ENCODE data around the gene EIPR1.

Gene EIPR1

DNA sequence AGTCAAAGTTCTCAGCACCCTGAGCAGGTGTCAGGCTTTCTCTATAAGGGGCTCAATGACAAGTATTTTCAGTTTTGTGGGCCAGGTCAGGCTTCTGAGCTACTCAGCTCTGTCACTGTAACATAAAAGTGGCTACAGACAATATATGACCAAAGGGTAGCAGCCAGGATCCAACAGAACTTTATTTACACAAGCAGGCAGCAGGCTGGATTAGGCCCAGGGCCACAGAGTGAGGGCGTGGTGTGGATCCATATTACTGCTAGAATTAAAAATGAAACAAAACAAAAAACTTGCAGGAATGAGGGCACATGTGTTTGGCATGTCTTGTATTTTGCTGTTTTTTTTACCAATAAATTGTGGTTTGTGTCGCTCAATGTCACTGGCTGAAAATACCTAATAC lies 143.7 kb downstream of the EIPR1 start:
- H3K9me3 ChIP-seq (ENCODE audit: control insufficient read depth, low read length) = no peaks in the 10 kb centered on the region
- no peak overlapping the region for H3K9ac ChIP-seq (ENCODE audit: low read length)
- H3K4me1 ChIP-seq (ENCODE audit: control insufficient read depth, insufficient read depth, low read length) = peaks cover 9% of the 10 kb centered on the region
- no peaks in the 10 kb centered on the region for H3K36me3 ChIP-seq (ENCODE audit: control insufficient read depth, insufficient read depth, low read length)
- no peaks in the 10 kb centered on the region for H3K27me3 ChIP-seq (ENCODE audit: control insufficient read depth, insufficient read depth, low read length)
- no peak overlapping the region for H3K4me3 ChIP-seq (ENCODE audit: low read length)

- Histone ChIP-seq H3K36me3 (ENCODE audit: control insufficient read depth, insufficient read depth, low read length) (no peaks in the 10 kb centered on the region), H3K9ac (ENCODE audit: low read length) (no peak overlapping the region), H3K4me1 (ENCODE audit: control insufficient read depth, insufficient read depth, low read length) (peaks cover 18% of the 10 kb centered on the region), H3K27me3 (ENCODE audit: control insufficient read depth, insufficient read depth, low read length) (no peaks in the 10 kb centered on the region), H3K9me3 (ENCODE audit: control insufficient read depth, low read length) (no peaks in the 10 kb centered on the region), H3K4me3 (ENCODE audit: low read length) (no peak overlapping the region)
Observed at GRCh38 chr2:3229221-3229620, 148.4 kb downstream of the EIPR1 start.

DNA sequence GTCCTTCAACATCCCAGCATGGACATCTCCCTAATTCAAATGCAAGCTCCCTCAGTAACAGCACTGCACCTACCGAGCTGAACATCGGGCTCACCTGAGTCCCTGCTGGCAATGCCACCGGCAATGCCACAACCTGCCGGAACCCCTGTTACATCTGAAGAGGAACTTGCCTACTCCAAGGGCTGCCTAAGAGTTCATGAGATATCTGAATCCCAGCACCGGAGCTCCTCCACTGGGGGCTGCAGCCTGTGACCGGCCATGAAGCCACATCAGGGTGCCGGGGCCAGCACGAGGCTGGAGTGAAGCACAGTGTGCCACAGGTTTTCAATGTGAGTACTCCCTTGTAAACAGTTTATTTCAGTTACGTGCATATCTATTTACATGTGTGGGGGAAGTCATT lies 152.9 kb downstream of the EIPR1 start:
- no peak overlapping the region for H3K9ac ChIP-seq (ENCODE audit: low read length)
- H3K36me3 ChIP-seq (ENCODE audit: control insufficient read depth, insufficient read depth, low read length) = no peaks in the 10 kb centered on the region
- H3K4me3 ChIP-seq (ENCODE audit: low read length) = no peak overlapping the region
- no peaks in the 10 kb centered on the region for H3K27me3 ChIP-seq (ENCODE audit: control insufficient read depth, insufficient read depth, low read length)
- H3K9me3 ChIP-seq (ENCODE audit: control insufficient read depth, low read length) = no peaks in the 10 kb centered on the region
- H3K4me1 ChIP-seq (ENCODE audit: control insufficient read depth, insufficient read depth, low read length) = peaks cover 35% of the 10 kb centered on the region

GRCh38 chr2:3223080-3223923 lies 154.3 kb downstream of the EIPR1 start:
- Histone ChIP-seq H3K9ac (ENCODE audit: low read length) (no peak overlapping the region), H3K4me1 (ENCODE audit: control insufficient read depth, insufficient read depth, low read length) (peaks cover 35% of the 10 kb centered on the region), H3K9me3 (ENCODE audit: control insufficient read depth, low read length) (no peaks in the 10 kb centered on the region), H3K36me3 (ENCODE audit: control insufficient read depth, insufficient read depth, low read length) (no peaks in the 10 kb centered on the region), H3K4me3 (ENCODE audit: low read length) (no peak overlapping the region), H3K27me3 (ENCODE audit: control insufficient read depth, insufficient read depth, low read length) (no peaks in the 10 kb centered on the region)

- Histone ChIP-seq H3K9ac (ENCODE audit: low read length) (no peak overlapping the region), H3K27me3 (ENCODE audit: control insufficient read depth, insufficient read depth, low read length) (no peaks in the 10 kb centered on the region)
Observed at GRCh38 chr2:3222636-3223035, 155.0 kb downstream of the EIPR1 start.

GRCh38 chr2:3219536-3219935 lies 158.1 kb downstream of the EIPR1 start:
- H3K9me3 ChIP-seq (ENCODE audit: control insufficient read depth, low read length) = no peaks in the 10 kb centered on the region
- no peak overlapping the region for H3K4me3 ChIP-seq (ENCODE audit: low read length)
- H3K9ac ChIP-seq (ENCODE audit: low read length) = no peak overlapping the region
- H3K36me3 ChIP-seq (ENCODE audit: control insufficient read depth, insufficient read depth, low read length) = no peaks in the 10 kb centered on the region
- no peaks in the 10 kb centered on the region for H3K27me3 ChIP-seq (ENCODE audit: control insufficient read depth, insufficient read depth, low read length)
- H3K4me1 ChIP-seq (ENCODE audit: control insufficient read depth, insufficient read depth, low read length) = peaks cover 26% of the 10 kb centered on the region

More at GRCh38 chr2:3222636-3223035, 155.0 kb downstream of the EIPR1 start:
- Histone ChIP-seq H3K36me3 (ENCODE audit: control insufficient read depth, insufficient read depth, low read length) (no peaks in the 10 kb centered on the region), H3K4me3 (ENCODE audit: low read length) (no peak overlapping the region), H3K4me1 (ENCODE audit: control insufficient read depth, insufficient read depth, low read length) (peaks cover 35% of the 10 kb centered on the region), H3K9me3 (ENCODE audit: control insufficient read depth, low read length) (no peaks in the 10 kb centered on the region)

DNA sequence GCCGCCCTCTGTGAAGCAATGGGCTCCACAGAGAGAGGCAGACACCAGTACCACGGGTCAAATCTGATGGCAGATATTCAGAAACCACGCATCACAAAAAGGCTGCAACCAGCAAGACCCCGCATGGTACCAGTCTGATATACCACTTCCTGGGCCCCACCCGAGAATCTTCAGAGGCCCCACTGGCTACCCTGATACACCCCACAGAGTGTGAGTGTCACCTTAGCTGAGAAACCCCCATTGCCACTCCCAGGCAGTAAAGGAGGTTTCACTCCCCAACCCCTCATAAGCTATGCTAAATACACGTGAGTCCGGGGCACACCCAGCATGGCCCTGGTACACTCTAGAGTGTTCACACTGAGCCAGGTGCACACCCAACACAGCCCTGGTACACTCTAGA lies 160.0 kb downstream of the EIPR1 start:
- no peak overlapping the region for H3K9ac ChIP-seq (ENCODE audit: low read length)
- no peak overlapping the region for H3K4me3 ChIP-seq (ENCODE audit: low read length)
- peaks cover 7% of the 10 kb centered on the region for H3K4me1 ChIP-seq (ENCODE audit: control insufficient read depth, insufficient read depth, low read length)
- H3K27me3 ChIP-seq (ENCODE audit: control insufficient read depth, insufficient read depth, low read length) = no peaks in the 10 kb centered on the region
- no peaks in the 10 kb centered on the region for H3K36me3 ChIP-seq (ENCODE audit: control insufficient read depth, insufficient read depth, low read length)
- no peaks in the 10 kb centered on the region for H3K9me3 ChIP-seq (ENCODE audit: control insufficient read depth, low read length)

- Histone ChIP-seq H3K9ac (ENCODE audit: low read length) (no peak overlapping the region), H3K9me3 (ENCODE audit: control insufficient read depth, low read length) (no peaks in the 10 kb centered on the region), H3K4me1 (ENCODE audit: control insufficient read depth, insufficient read depth, low read length) (peaks cover under 1% of the 10 kb centered on the region), H3K27me3 (ENCODE audit: control insufficient read depth, insufficient read depth, low read length) (no peaks in the 10 kb centered on the region), H3K36me3 (ENCODE audit: control insufficient read depth, insufficient read depth, low read length) (no peaks in the 10 kb centered on the region), H3K4me3 (ENCODE audit: low read length) (no peak overlapping the region)
Observed at GRCh38 chr2:3216841-3217495, 160.7 kb downstream of the EIPR1 start.

GRCh38 chr2:3214806-3215404 lies 162.7 kb downstream of the EIPR1 start:
- no peaks in the 10 kb centered on the region for H3K36me3 ChIP-seq (ENCODE audit: control insufficient read depth, insufficient read depth, low read length)
- H3K4me3 ChIP-seq (ENCODE audit: low read length) = no peak overlapping the region
- no peaks in the 10 kb centered on the region for H3K27me3 ChIP-seq (ENCODE audit: control insufficient read depth, insufficient read depth, low read length)

GRCh38 chr2:3214065-3214464 lies 163.6 kb downstream of the EIPR1 start:
- H3K9me3 ChIP-seq (ENCODE audit: control insufficient read depth, low read length) = no peaks in the 10 kb centered on the region
- H3K36me3 ChIP-seq (ENCODE audit: control insufficient read depth, insufficient read depth, low read length) = no peaks in the 10 kb centered on the region
- H3K9ac ChIP-seq (ENCODE audit: low read length) = no peak overlapping the region
- H3K4me3 ChIP-seq (ENCODE audit: low read length) = no peak overlapping the region
- H3K27me3 ChIP-seq (ENCODE audit: control insufficient read depth, insufficient read depth, low read length) = no peaks in the 10 kb centered on the region
- H3K4me1 ChIP-seq (ENCODE audit: control insufficient read depth, insufficient read depth, low read length) = no peaks in the 10 kb centered on the region

More at GRCh38 chr2:3214806-3215404, 162.7 kb downstream of the EIPR1 start:
- Histone ChIP-seq H3K4me1 (ENCODE audit: control insufficient read depth, insufficient read depth, low read length) (no peaks in the 10 kb centered on the region), H3K9me3 (ENCODE audit: control insufficient read depth, low read length) (no peaks in the 10 kb centered on the region), H3K9ac (ENCODE audit: low read length) (no peak overlapping the region)

DNA sequence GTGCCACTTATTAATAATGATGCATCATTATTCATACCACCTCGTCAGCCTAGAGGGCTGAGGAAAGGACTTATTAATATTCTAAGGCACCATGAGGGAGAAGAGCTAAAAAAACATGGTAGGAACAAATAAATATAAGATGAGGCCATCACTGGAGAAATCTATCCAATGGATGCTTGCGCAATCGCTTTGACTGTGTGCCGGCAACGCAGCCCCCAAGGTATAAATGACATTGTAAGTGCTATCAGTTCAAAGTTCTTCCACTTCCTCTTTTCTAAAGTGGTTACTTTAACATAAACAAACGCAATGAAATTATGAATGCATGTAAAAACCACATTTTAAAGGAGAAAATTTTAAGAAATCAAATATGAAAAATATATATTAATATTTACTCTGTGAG lies 164.6 kb downstream of the EIPR1 start:
- H3K36me3 ChIP-seq (ENCODE audit: control insufficient read depth, insufficient read depth, low read length) = no peaks in the 10 kb centered on the region
- H3K9ac ChIP-seq (ENCODE audit: low read length) = no peak overlapping the region
- no peak overlapping the region for H3K4me3 ChIP-seq (ENCODE audit: low read length)
- H3K9me3 ChIP-seq (ENCODE audit: control insufficient read depth, low read length) = no peaks in the 10 kb centered on the region
- no peaks in the 10 kb centered on the region for H3K4me1 ChIP-seq (ENCODE audit: control insufficient read depth, insufficient read depth, low read length)
- H3K27me3 ChIP-seq (ENCODE audit: control insufficient read depth, insufficient read depth, low read length) = no peaks in the 10 kb centered on the region

- Histone ChIP-seq H3K4me1 (ENCODE audit: control insufficient read depth, insufficient read depth, low read length) (no peaks in the 10 kb centered on the region), H3K9ac (ENCODE audit: low read length) (no peak overlapping the region), H3K9me3 (ENCODE audit: control insufficient read depth, low read length) (no peaks in the 10 kb centered on the region), H3K36me3 (ENCODE audit: control insufficient read depth, insufficient read depth, low read length) (no peaks in the 10 kb centered on the region), H3K4me3 (ENCODE audit: low read length) (no peak overlapping the region), H3K27me3 (ENCODE audit: control insufficient read depth, insufficient read depth, low read length) (no peaks in the 10 kb centered on the region)
Observed at GRCh38 chr2:3212061-3212362, 165.6 kb downstream of the EIPR1 start.

Data from mucosa of stomach (tissue), 1 donor.